Heart right ventricle (tissue), 16 donors: ENCODE results near the gene LIMCH1. TPM values are rescaled to one million over a fixed set of nuclear protein-coding genes. Genes with fewer than 3 reads are reported as not detected.

Experiments used
- ATAC-seq, 8 donors: fragments of 200-7000 bp; cut with Tn5 transposase; one replicate each; pipeline ENCODE4 v1.9.1; 2020; ENCODE audit warnings: mild to moderate bottlenecking in 8 of 8, moderate library complexity in 8 of 8, moderate number of reproducible peaks in 1 of 8
- DNase-seq, 2 donors: peaks; one replicate each; pipeline ENCODE4 v3.0.0-alpha.2; 2020
- H3K27ac ChIP-seq, 10 donors: fragments of 200-600 bp; sonication (generic) in 2 of 10; one replicate each; pipeline versions ENCODE4 v1.5.0 to v1.8.0; 2020 to 2022; ENCODE audit warnings: mild to moderate bottlenecking in 3 of 10
- H3K27me3 ChIP-seq, 7 donors: fragments of 200-600 bp; one replicate each; pipeline ENCODE4 v1.8.0; 2021 to 2022; ENCODE audit warnings: mild to moderate bottlenecking in 2 of 7
- H3K36me3 ChIP-seq, 9 donors: fragments of 200-600 bp; sonication (generic) in 1 of 9; one replicate each; pipeline versions ENCODE4 v1.5.0 to v1.8.0; 2020 to 2022; ENCODE audit warnings: mild to moderate bottlenecking in 2 of 9
- H3K4me1 ChIP-seq, 9 donors: fragments of 200-600 bp; sonication (generic) in 1 of 9; one replicate each; pipeline versions ENCODE4 v1.5.0 to v1.8.0; 2020 to 2022; ENCODE audit warnings: mild to moderate bottlenecking in 4 of 9
- H3K4me3 ChIP-seq, 10 donors: fragments of 200-600 bp; sonication (generic) in 2 of 10; one replicate each; pipeline versions ENCODE4 v1.5.0 to v1.8.0; 2020 to 2022; ENCODE audit warnings: mild to moderate bottlenecking in 7 of 10, moderate library complexity in 2 of 10
- H3K9me3 ChIP-seq, 11 donors: fragments of 200-600 bp in 10 of 11; sonication (generic) in 2 of 11; one replicate each; pipeline versions ENCODE4 v1.5.0 to v1.8.0; 2013 to 2022; ENCODE audit warnings: mild to moderate bottlenecking in 2 of 11, control low read depth in 1 of 11, moderate library complexity in 1 of 11
- WGBS, 2 donors: extraction: QIAGEN DNeasy Blood & Tissue Kit; methylation state at CpG; one replicate each; pipeline ENCODE4 v1.1.7; 2013; ENCODE audit warnings: inconsistent platforms in 1 of 2; 5-methylcytosine and 5-hydroxymethylcytosine counted together
- intact Hi-C, 10 donors: fragments of 100-400 bp; cut with DNase I; formaldehyde crosslinking; loops; one replicate each; pipeline versions ENCODE4 v1.11.1 to v1.14.2; 2022
- polyA plus RNA-seq, 2 donors: library from polyadenylated mRNA; stranded (reverse); fragments of 200-250 nt; gene quantifications; one replicate each; pipeline ENCODE4 v1.2.3, GENCODE V29; 2013
- total RNA-seq, 10 donors: library from RNA; stranded (reverse); fragmentation: NEBNext Ultra II Directional in 3 of 10; extraction: Animal tissue kit (Norgen Biotek cat#: 25700) in 3 of 10; gene quantifications; one replicate each; pipeline versions ENCODE4 v1.2.1 to v1.2.4, GENCODE V29; 2021 to 2023
- TF ChIP-seq, protein P1 (sequence below), 9 donors: fragments of 200-600 bp; sonication (generic) in 2 of 9; IDR thresholded peaks; one replicate each; pipeline versions ENCODE4 v1.5.0 to v1.8.0; 2021 to 2022; ENCODE audit warnings: antibody characterized with exemption in 9 of 9, mild to moderate bottlenecking in 5 of 9, moderate library complexity in 1 of 9
- donor health status: Arrhythmogenic right ventricular cardiomyopathy.
- donor health status: ischemic (EF 13 %, LVEDD 7.1; RV severe dilation, severe dysfunction).
- donor health status: healthy with polysubstance abuse.
- donor health status: DM: no; HTN: yes; CAD: no.
- donor health status: DM: no; HTN: no; CAD: no.
- donor health status: ischemic (EF 25% LVEDD 6.9; RV normal size, moderate dysfunction).
- donor health status: ischemic (EF 25% LVEDD 5.7; RV mildly dilated, moderate dysfunction).
- donor health status: healthy.
- donor health status: DM: yes; HTN: yes; CAD: no.
- donor health status: Ischemic cardiomyopathy.
- donor health status: ischemic (EF 35%, LVEDD 5.7; RV mildly dilated, moderate dysfunction).
- donor health status: nonischemic (EF 11% LVEDD 7.7; RV severe dilation, severe dysfunction).
- donor health status: DM: yes; HTN: yes; CAD: no.
- donor health status: PGD.
- donor health status: ischemic (EF 29% LVEDD 5.4; RV normal size, mild dysfunction).
- donor health status: nonischemic (EF 23%, LVEDD 6.1; RV moderate dilation, normal function).

LIMCH1 gene
- total and polyA plus RNA-seq, 12 donors, result 28.4 to 410 (median 280) TPM

DNA sequence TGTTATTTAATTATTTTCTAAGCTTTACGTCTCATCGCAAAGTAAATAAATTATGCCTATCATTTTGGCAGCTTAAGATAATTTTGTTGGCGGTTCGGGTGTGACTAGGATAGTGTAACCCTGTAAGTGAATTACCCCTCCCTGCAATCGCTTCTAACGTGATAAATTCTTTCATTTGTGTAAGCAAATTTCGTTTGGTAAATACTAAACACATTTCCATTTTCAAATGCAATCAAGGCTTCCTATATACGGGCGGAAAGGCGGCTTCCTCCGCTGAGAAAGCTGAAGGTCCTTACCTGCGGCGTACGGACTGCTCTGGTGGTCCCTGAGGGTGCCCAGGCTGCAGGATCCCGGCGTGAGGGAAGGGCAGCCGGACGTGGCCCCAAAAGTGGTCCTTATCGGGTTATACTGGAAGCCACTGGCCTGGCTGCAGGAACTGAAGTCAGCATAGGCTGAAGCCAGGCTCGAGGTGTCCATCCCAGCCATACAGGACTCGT is 210.2 kb downstream of the LIMCH1 start:
- ATAC-seq (no peak), DNase-seq (no peak)
- H3K36me3 ChIP-seq, result no peaks in the 10 kb centered on the region
- no peaks in the 10 kb centered on the region for H3K9me3 ChIP-seq
- 5 to 6% methylated on average over 21 of the region's 21 CpGs for WGBS, 2 donors
- H3K4me3 ChIP-seq, result no peak overlapping the region
- no peak overlapping the region for H3K27ac ChIP-seq
- H3K27me3 ChIP-seq, result peaks cover 24 to 99% (median 98%) of the 10 kb centered on the region in 7 donors
- intact Hi-C loops, result no loop called here
- H3K4me1 ChIP-seq, result peaks cover 0 to 22% (median 12%) of the 10 kb centered on the region in 9 donors
- TF ChIP-seq, protein P1, sequence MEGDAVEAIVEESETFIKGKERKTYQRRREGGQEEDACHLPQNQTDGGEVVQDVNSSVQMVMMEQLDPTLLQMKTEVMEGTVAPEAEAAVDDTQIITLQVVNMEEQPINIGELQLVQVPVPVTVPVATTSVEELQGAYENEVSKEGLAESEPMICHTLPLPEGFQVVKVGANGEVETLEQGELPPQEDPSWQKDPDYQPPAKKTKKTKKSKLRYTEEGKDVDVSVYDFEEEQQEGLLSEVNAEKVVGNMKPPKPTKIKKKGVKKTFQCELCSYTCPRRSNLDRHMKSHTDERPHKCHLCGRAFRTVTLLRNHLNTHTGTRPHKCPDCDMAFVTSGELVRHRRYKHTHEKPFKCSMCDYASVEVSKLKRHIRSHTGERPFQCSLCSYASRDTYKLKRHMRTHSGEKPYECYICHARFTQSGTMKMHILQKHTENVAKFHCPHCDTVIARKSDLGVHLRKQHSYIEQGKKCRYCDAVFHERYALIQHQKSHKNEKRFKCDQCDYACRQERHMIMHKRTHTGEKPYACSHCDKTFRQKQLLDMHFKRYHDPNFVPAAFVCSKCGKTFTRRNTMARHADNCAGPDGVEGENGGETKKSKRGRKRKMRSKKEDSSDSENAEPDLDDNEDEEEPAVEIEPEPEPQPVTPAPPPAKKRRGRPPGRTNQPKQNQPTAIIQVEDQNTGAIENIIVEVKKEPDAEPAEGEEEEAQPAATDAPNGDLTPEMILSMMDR (IDR thresholded peaks at IDR 0.05), result no peak

DNA sequence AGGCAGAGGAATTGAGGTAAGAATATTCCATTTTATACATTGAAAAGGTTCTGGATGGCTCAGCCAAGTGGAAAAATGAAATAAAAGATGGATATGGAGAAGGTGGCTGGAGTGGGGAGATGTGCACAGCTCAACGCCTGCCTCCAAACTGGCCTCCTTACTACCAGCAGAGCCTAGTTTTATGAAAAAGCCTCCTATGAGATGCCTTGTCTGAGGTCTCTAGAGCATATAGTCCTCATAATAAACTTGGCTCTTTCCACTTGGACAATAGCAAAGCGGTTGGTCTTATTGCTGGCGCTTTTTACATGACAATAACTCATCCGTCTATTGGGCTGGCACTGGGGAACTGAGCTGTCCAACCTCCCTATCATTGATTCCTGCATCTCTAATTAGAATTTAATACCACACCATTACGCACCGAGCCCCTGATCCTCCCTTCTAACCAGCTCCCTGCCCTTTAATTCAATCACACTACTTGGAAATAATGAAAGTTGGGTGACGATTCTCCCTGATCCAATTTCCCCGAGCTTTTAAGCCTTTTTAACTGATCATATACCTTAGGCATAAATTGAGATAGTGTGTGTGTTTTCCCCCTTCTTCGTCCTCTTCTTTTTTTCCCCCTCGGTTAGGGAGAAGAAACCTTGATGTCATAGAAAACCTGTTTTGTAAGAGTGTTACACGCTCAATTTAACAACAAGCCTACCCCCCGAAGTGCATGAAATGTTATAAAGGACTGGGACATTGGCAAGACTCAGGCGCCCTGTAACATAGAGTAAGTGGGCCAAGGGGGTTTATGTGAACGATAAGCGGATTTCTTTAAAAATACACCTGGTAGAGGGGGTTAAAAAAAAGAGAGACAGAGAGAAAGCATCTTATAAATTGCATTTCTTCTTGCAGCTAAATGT is 210.9 kb downstream of the LIMCH1 start, which contains the start of gene PHOX2B:
PHOX2B (minus strand) TSS at position 155 of the 905 bp plus-strand sequence; CDS start at position 40, 115 bp downstream.
- TF ChIP-seq, protein P1 (IDR thresholded peaks at IDR 0.05), result no peak
- Histone ChIP-seq H3K36me3 (no peaks in the 10 kb centered on the region), H3K27ac (no peak within 1 kb of the TSS), H3K4me1 (peaks cover 0 to 22% (median 12%) of the 10 kb centered on the region in 9 donors), H3K27me3 (peaks cover 24 to 99% (median 98%) of the 10 kb centered on the region in 7 donors), H3K4me3 (no peak within 1 kb of the TSS), H3K9me3 (no peaks in the 10 kb centered on the region)
- DNase-seq (no peak), ATAC-seq (no peak)
- 7% methylated on average over 15 of the region's 15 CpGs for WGBS, 2 donors
- intact Hi-C loops, result no loop called here

DNA sequence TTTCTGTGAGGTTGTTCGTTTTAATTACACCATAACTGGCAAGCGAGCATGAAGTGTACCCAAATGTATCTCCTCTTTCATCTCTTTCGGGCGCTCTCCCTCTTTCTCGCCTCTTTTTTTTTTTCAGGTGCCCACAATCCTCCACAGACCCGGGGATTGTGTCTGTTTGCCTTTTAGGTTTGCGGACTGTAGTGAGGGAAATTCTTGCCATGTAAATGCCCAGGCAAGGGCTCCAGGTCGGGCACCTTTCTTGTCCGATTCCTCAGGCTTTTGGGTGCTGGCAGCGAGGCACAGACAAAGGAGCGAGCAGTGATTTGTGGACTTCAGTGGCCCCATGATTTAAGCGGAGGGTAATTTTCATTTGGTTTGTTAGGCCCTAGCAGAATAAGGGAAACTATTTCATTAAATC is 211.7 kb downstream of the LIMCH1 start:
- intact Hi-C loops, result no loop called here
- no peak overlapping the region for H3K27ac ChIP-seq
- DNase-seq (no peak), ATAC-seq (no peak)
- H3K4me1 ChIP-seq, result peaks cover 0 to 22% (median 12%) of the 10 kb centered on the region in 9 donors
- no peaks in the 10 kb centered on the region for H3K36me3 ChIP-seq
- no peaks in the 10 kb centered on the region for H3K9me3 ChIP-seq
- no peak overlapping the region for H3K4me3 ChIP-seq
- WGBS, 2 donors, result 8 to 9% methylated on average over 12 of the region's 12 CpGs
- H3K27me3 ChIP-seq, result peaks cover 24 to 99% (median 99%) of the 10 kb centered on the region in 7 donors
- TF ChIP-seq, protein P1 (IDR thresholded peaks at IDR 0.05), result no peak

Other genes with a start within 250 kb of the LIMCH1 start
- not detected for gene PHOX2B, start 210.6 kb downstream of the LIMCH1 start, total RNA-seq
- not detected for gene PHOX2B, start 210.6 kb downstream of the LIMCH1 start, polyA plus RNA-seq